ENCODE results near the gene CCT6A.

DNA sequence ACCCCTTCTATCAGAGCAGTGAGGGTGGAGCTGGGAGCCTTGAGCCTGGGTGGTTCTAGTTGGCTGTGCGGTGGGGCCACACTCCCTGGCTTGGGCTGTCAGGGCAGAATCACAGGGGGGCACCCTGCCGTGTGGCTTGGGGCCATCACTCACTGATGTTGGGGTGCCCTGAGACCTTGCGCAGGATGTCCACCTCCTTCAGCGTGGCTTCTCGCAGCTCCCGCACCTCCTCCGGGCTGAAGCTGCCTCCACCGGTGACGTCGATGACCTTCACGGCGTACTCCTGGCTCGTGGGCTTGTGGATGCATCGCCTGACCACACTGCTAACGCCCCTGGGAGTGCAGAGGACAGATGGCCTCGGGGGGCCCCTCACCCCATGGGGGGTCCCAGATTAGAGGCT is 35.9 kb downstream of the CCT6A start:
- TF ChIP-seq, protein P1, sequence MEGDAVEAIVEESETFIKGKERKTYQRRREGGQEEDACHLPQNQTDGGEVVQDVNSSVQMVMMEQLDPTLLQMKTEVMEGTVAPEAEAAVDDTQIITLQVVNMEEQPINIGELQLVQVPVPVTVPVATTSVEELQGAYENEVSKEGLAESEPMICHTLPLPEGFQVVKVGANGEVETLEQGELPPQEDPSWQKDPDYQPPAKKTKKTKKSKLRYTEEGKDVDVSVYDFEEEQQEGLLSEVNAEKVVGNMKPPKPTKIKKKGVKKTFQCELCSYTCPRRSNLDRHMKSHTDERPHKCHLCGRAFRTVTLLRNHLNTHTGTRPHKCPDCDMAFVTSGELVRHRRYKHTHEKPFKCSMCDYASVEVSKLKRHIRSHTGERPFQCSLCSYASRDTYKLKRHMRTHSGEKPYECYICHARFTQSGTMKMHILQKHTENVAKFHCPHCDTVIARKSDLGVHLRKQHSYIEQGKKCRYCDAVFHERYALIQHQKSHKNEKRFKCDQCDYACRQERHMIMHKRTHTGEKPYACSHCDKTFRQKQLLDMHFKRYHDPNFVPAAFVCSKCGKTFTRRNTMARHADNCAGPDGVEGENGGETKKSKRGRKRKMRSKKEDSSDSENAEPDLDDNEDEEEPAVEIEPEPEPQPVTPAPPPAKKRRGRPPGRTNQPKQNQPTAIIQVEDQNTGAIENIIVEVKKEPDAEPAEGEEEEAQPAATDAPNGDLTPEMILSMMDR (IDR thresholded peaks at IDR 0.05): no peak
- TF ChIP-seq POLR2A (IDR thresholded peaks at IDR 0.05): no peak
- TF ChIP-seq POLR2AphosphoS5 (IDR thresholded peaks at IDR 0.05): no peak

Measured in breast epithelium (tissue), 3 donors.